CD1c-positive myeloid dendritic cell (primary cell): ENCODE measurements around the gene ZFP90.

Source experiments
- DNase-seq: peaks from one replicate; pipeline ENCODE4 v3.0.0-alpha.2; 2016; ENCODE audit errors: extremely low spot score

ZFP90 gene

DNA sequence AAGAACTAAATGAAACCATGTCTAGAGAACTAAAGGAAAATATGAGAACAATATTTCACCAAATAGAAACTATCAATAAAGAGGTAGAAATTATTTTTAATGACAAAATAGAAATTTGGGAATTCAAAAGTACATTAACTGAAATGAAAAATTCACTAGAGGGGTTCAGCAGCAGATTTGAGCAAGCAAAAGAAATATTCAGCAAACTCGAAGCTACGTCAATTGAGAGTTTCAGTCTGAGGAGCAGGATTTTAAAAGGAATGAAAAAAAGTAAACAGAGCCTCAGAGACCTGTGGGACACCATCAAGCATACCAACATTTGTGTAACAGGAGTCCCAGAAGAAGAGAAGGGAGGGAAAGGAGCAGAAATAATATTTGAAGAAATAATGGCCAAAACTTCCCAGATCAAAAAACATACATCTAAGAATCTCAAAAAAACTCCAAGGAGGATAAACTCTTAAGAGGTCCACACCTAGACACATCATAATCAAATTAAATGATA lies 38.3 kb downstream of the ZFP90 start:
- DNase-seq: no peak

DNA sequence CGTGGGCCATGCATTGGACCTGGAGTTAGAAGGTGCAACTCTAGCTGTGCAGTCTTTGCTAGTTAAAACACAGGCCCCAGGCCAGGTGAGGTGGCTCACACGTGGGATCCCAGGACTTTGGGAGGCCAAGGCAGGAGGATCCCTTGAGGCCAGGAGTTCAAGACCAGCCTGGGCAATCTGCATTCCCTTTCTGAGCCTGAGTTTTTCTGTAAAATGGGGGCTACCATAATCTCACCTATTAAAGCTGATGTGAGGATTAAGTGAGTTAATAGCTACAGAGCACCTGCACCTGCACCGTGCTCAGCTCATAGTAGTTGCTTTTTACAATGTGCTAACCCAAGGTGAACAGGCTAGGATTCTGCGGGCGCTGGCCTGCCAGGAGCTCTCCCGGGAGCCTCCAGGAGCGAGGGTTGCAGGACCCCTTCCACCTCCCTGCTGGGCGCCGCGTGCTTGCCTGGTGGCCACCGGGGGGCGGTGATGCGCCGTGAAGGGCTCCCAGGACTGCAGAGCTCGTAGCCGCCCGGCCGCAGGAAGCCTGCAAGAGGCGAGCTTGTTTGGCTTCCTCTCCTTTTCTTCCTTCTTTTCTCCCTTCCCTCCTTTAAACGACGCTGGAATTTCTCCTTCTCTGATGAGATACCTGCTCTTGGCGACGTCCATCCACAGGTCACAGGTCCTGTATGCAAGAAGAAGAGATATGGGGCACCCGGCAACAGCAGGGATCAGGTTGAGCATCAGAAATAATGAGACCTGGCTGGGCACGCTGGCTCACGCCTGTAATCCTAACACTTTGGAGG lies 51.3 kb downstream of the ZFP90 start:
- peak; percentile 43 for DNase-seq

DNA sequence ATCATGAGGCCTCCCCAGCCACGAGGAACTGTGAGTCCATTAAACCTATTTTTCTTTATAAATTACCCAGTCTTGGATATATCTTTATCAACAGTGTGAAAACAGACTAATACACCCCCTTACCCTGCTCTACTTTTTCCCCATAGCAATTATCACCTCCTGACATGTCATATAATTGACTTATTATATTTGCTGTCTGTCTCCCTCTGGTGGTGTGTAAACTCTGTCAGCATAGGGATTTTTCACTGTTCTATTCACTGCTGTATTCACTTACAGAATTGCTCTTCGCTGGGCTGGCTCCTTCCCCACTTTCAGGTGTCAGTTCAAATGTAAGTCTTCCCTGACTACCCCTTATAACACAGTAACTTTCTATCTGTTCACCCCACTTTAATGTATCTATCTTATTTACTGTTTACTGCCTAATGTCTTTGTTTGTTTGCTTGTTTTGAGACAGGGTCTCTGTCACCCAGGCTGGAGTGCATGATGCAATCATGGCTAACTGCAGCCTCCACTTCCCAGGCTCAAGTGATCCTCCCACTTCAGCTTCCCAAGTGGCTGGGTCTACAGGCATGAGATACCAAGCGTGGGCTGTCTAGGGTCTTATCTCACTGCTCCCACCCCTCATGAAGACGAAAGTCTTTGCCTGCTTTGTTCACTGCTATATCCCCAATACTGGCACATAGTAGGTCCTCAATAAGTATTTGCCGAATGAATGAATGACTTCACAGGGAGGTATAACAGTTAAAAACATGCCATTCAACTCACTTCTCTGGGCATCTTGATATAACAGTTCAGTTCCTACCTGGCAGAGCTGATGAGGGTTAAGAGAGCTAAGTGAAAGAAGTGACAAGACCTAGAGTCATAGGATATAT lies 53.6 kb downstream of the ZFP90 start:
- DNase-seq: peak; percentile 31

DNA sequence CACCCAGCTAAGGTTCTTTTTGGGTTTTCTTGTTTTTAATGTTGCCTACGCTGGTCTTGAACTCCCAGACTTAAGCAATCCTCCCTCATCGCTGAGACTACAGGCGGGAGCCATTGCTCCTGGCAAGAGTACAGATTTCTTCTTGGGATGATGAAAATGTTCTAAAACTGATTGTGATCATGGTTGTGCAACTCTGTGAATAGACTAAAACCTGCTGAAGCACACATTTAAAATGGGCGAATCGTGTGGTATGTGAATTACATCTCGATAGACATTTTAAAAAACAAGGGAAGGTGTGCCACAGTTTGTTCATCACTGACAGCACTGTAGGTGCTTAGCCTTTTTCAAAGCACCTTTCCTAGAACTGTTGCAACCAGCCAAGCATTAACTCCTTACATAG lies 57.2 kb downstream of the ZFP90 start:
- DNase-seq: no peak

DNA sequence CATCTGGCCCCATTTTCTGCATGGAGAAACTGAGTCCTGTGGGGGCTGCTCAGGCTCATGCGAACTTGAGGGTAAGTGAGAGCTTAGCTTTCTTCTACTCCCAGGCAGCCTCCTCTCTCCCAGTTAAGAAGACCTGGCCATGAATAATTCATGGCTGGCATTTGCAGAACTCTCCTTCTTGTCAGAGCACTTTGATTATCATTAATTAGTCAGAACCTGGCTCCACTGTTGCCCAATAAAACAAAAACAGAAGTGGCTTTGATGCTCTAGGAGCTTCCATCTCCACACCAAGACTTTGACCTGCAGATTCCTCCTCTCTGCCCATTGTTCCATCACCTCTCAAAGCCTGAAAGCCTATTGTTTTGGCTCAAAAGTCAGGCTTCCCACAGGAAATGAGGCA lies 60.5 kb downstream of the ZFP90 start:
- no peak for DNase-seq

DNA sequence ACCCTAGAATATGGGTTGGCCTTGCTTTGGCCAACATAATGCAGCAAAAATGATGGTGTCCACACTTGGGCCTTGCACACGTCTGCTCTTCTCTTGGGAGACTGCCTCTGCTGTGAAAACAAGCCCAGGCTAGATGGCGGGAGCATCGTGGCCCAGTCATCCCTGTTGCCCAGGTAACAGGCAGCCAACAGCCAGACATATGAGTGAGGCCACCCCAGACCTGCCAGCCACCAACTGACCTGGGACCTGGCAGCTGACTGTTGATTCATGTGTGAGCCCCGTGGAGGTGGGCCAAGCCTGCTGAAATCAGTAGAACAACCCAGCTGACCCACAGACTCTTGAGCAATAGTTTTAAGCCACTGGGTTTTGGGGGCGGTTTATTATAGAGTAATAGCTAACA lies 66.7 kb downstream of the ZFP90 start:
- DNase-seq: no peak

DNA sequence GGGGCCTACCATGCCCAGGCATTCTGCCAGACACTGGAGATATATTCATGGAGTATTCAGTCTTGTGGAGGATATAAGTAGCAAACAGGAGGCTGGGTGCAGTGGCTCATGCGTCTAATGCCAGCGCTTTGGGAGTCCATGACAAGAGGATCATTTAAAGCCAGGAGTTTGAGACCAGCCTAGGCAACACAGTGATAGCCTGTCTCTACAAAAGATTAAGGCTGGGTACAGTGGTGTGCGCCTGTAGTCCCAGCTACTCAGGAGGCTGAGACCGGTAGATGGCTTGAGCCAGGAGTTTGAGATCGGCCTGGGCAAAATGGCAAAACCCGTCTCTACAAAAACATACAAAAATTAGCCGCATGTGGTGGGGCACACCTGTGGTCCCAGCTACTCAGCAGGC lies 68.4 kb downstream of the ZFP90 start:
- no peak for DNase-seq

DNA sequence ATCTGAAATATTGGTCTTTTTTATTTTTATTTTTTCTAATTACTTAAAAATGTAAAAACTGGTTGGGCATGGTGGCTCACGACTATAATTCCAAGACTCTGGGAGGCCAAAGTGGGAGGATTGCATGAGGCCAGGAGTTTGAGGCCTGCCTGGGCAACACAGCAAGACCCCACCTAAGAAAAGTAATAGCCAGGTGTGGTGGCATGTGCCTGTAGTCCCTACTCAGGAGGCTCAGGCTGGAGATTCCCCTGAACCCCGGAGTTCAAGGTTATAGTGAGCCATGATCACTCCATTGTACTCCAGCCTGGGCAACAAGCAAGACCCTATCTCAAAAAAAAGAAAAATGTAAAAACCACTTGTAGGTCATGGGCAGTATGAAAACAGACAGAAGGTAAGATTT lies 69.2 kb downstream of the ZFP90 start:
- DNase-seq: no peak

DNA sequence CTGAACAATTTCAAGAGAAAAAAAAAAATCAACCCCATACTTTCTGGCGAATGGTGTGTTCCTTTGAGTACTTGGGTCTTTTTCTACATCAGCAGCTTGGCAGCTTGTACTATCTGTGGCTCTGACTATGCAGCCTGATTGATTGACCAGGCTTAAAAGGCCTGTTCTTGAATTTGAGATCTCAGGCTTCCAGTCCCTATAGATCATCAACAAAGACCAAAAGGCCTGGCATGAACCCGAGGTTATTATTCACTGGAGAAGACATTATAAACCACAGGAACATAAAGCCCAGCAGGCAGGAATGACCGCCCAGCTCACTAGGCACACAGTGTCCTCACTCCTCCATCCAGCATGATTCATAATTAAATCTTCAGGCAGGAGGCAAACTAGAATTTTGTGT lies 73.9 kb downstream of the ZFP90 start:
- no peak for DNase-seq

DNA sequence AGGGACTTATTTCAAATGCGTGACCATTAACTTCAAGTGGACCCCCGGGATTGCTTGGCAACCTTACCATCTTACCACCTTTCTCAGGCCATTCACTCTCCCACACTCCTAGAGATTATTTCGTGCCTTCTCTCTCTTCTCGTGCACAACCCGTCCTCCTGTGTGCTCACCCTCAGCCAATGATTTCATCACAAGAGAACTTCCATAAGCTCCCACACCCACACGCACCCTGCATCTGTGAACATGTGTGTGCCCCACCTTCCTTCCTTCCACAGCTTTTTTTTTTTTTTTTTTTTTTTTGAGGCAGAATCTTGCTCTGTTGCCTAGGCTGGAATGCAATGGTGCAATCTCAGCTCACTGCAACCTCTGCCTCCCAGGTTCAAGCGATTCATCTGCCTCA lies 78.6 kb downstream of the ZFP90 start:
- no peak for DNase-seq
